GM19025 (cell line): ENCODE results near the gene FOXP2.

ENCODE experiments used
- ATAC-seq: cut with Tn5 transposase; IDR thresholded peaks from one replicate; pipeline ENCODE4 v1.9.1; 2021; ENCODE audit warnings: mild to moderate bottlenecking, low read depth, moderate library complexity; ENCODE audit not compliant: unreplicated experiment

The FOXP2 gene

DNA sequence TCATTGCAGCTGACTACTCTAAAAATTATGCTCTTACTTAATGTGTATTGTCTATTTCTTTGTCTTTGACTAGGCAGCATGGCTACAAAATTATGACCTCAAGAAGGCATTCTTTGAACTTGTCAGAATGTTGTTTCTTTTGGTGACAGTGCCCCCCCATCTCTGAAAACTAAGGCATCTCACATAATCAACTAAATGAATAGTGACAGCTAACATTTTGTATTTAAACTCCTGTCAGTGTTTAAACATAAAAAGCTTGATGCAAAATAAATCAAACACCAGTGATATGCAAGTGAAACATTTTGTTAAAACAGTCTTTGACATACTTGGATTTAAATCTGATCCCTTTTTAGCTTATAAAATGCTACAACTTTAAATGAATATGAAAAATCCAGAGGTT, 233.5 kb downstream of the FOXP2 start:
- no peak for ATAC-seq

DNA sequence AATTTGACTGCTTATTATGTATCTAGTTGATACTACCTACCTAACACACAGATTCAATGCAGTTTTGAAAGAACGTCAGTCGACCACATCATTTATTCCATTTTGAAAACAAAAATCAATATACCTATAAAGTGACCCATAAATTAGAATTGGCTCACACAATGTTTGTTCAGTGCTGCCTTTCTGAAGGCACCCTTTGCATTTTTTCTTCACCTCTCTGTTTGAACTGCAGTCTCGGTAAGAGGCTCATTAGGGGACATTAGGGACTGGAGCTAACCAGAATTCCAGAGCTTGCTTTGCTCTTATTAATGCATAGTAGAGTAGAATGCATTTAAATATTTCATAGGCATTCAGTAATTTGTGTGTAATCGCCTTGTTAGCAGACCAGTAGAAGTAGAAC, 234.1 kb downstream of the FOXP2 start:
- ATAC-seq: no peak

DNA sequence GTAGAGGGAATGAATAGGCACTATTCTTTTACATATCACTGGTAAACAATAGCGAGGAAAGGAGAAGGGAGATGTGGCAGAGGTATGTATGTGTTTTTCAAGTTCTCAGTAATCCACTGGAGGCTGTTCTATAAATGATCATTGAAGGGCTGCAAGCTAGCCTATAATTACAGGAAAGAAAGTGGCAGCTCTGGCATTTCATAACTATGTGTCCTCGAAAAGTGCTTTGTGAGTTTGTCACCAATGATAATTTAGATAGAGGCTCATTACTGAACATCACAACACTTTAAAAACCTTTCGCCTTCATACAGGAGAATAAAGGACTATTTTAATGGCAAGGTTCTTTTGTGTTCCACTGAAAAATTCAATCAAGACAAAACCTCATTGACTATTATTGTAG, 235.1 kb downstream of the FOXP2 start:
- ATAC-seq: no peak

DNA sequence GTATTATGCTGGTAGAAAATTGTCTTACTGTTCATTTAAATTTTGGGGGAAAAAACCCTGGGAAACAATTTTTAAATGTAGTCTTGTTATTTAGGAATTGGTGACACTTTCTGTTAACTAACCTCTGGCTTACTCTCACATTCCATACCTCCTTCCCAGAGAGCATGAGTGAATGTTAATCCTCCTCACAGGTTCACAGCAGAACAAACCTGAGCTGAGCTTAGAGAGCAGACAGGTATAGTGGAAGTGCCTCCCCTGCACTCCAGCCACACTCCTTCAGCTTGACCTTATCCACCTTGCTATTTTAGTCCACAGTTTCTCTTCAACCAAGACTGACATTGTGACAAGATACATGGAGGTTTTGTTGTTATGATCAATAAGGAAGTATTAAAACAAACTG, 235.9 kb downstream of the FOXP2 start:
- no peak for ATAC-seq

DNA sequence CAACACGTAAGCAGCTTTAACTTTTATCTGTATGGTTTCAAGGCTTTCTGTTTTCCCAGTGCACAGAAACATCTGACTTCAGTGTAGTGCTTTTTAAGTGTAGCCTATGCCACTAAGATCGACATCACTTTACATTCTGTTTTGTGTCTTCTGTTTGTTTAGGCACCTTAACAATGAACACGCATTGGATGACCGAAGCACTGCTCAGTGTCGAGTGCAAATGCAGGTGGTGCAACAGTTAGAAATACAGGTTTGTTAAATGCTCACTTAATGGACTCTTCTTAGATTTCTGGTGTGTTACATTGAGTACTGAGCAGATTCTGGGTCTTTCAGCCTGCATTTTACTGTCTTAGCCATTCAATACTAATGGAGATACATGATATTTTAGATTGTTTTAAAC, 237.4 kb downstream of the FOXP2 start:
- no peak for ATAC-seq

DNA sequence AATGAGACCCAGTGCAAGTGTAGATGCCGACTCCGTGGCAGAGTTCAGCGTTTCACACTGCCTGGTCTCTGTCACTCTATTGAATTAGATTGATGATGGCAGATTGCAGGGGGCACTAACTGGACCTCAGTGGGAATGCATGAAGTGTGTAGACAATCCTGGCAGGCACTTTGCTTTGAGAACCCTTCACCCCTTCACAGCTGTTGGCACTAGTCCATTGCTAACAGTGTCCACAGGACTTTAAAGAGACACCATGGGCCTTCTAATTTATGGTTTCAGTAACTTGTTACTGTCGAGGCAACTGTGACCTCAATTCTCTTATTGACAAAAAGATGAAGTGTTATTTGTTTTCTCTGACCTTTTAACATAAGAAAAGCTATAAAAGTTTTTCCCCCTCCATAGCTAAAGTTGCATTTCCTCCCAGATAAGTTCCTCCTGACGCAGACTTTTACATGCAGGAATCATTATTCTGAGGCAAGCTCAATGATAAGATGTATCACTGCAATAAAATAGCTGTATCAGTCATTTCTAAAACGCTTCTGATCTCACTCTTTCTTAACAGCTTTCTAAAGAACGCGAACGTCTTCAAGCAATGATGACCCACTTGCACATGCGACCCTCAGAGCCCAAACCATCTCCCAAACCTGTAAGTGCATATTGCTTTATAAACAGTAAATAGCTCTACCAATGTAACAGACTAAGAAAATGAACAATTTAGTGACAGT, 238.9 kb downstream of the FOXP2 start:
- no peak for ATAC-seq

DNA sequence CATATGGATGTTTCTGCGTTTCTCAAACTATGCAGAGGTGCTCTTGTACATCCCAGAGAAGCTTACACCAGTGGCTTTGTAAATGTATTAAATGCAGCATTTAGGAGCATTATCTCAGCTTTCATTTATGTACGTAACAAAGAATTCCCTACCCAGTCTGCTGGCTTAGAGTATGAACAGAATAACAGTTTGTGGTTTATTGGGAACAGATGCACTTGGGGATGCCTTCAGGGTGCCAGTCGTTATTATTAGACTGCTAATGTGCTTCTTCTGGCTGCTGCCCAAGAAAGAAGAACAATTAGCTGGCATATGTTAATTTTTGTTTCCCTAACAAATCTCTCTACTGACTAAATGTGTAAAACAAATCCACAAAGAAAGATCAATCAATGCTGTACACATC, 241.9 kb downstream of the FOXP2 start:
- no peak for ATAC-seq

DNA sequence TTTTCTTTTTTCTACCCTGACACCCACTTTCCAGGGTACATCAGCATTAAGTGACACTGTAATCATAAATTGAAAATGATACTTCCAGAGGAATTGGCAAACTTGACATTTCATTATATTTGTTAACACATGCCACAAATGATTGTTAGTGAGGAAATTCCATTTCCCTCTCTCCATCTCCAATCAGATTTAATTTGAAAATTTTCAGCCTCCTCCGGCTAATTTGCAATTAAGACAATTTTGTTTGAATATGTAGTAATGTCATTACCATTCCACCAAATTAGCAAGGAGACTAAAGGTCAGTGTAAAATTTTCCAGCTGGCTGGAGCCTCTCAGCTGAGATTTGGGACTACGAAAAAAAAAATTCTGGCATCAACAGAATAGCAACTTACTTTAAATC, 242.7 kb downstream of the FOXP2 start:
- no peak for ATAC-seq

DNA sequence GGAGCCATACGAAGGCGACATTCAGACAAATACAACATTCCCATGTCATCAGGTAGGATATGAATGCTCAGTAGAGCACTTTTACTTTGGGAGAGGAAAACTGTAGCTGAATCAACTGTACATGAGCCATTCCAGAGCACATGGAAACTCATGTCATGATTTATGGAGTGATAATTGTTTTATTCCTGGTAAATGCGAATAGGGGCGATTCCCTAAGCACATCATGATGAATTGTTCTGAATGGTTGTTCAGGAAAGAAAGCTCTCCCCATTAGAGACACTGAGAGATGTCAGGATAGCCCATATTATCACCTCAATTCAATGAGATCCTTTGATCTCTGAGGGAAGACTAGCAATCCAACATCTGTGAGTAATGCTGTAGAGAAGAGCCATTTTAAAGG, 243.6 kb downstream of the FOXP2 start:
- no peak for ATAC-seq

DNA sequence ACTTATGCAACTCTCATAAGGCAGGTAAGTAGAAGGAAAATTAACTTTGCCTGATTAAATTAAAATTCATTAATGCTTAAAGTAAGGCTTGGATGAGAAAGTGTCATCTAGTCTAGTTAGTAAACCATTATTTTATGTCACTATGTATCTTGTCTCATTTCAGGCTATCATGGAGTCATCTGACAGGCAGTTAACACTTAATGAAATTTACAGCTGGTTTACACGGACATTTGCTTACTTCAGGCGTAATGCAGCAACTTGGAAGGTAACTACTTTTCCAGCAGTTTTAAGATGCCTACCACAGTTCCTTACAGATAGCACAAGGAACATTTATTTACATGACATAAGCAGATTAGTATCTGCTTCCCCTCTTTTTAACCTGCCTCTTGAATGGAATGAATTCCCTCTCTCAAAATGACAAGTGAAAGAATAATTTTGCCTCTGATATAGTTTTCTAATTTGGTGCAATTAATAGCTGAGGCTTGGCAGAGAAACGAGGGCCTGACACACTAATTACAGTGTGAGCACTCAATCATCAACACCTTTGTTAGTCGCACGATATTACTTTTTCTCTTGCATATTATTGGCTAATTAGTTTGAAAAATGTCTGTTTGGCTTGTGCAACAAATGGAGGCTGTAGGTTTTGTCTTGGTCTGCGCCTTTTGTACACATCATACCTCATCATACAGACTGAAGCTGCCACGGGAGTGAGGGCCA, 245.0 kb downstream of the FOXP2 start:
- no peak for ATAC-seq

DNA sequence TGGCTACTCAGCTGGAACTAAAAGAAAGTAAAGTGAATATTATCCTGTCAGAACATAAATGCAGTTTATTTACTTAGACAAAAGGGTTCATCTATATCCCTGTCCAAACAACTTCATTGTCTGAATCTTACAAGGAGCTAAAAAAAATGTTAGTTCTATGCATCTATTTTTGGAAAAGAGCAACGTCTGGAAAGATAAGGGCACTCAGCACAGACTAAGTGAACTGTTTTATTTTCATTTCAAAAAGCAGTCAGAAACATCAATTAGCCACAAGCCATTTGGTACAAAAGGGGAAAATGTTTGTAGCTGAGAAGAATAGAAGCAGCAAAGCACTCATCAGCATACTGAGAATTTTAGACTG, 245.5 kb downstream of the FOXP2 start:
- ATAC-seq: no peak

DNA sequence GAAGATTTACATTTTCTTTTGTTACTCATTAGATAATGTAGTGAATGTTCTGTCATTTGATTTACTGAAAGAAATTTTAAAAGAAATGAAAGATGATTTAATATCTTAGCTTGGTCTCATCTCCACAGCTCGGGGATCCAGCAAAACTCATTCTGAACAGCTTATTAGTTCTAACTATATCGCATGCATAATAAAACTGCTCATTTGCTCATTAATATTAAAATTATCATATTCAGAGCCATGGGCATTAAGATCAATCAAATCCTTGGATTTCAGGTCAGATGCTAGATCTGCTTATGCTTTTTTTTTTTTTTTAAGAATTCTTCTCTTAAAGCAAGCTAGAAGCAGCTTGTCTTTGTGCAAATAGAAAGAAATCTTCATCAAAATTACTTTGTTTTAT, 246.1 kb downstream of the FOXP2 start:
- ATAC-seq: no peak

DNA sequence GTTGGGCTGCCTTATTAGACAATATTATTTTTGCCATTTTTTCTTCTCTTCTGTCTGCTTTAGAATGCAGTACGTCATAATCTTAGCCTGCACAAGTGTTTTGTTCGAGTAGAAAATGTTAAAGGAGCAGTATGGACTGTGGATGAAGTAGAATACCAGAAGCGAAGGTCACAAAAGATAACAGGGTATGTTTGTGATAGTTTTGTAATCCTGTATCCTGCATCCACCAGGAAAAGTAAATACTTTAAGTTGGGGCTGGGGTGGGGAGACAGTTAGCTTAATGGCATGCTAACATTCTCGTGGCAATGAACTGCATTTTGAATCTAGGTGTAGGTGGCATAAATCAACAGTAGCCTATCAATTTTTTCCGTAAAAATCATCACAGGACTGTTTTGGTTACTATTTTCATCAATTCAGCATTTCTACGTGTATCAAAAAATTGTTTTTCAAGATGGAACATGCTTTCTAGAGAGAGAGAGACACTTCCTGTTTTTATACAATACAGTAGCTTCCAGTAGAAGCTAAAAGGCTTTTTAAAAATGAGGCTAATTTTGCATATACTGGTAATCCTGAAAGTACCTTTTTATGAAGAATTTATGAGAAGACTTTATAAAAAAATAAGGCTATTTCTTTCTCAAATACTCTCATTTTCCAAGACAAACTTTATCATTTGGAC, 247.5 kb downstream of the FOXP2 start:
- no peak for ATAC-seq

DNA sequence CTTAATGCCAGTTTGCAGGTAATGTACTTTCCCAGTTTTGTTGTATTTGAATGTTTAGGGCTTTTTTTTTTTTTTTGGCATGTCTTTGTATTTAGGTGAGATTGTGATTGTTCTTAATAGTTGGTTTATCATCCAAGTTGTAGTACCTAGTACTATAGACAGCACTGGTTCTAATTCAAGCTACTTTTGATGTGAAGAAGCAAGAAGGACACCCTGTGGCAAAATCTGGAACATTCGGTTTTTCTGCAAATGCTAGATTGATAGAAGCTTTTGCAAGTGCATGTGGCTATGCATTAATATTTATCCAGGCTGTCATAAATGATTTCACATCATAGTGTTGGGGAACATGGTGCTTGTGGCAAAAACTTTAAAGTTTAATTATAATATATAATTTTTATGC, 248.9 kb downstream of the FOXP2 start:
- ATAC-seq: no peak

DNA sequence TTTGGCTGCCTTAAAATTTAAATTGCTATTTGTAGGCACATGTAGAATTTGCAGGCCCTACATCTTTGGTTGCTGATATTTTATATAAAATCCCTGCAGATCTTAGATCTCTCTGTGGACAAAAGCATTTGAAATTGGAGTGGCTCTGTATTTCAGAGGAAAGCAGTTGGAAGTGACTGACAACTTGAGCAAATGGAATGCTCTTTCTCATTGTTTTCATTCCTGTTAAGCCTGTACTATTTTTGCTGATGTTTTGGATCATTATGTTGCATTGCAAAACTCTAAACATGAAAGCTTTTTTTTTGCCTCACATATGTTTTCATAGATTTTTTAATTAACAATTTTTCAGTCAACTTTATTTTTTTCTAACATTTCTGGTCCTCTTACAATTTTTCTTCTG, 256.1 kb downstream of the FOXP2 start:
- ATAC-seq: no peak

DNA sequence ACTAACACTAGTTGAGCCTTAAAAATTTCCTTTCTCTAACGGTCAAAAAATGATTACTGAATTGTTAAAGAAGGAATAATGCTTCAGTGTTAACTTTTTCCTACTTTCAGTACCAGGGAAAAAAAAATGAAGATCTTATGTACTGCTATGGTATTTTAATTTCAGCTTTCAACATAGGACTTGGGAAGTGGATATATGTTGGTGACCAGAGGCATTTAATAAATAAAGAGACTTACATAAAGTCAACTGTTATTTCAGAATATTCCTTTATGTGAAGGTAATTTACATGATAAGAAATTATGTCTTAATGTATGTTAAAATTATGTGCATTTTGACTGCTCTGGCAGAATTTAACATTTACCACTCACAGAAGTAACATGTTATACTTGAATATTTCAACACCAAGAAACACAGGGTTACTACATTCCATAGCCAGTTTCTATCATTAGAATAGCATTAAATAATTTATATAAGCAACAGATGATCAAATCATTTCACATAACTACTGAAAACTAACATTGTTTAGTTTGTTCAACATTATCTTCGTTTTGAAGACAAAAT, 257.0 kb downstream of the FOXP2 start:
- ATAC-seq: no peak

DNA sequence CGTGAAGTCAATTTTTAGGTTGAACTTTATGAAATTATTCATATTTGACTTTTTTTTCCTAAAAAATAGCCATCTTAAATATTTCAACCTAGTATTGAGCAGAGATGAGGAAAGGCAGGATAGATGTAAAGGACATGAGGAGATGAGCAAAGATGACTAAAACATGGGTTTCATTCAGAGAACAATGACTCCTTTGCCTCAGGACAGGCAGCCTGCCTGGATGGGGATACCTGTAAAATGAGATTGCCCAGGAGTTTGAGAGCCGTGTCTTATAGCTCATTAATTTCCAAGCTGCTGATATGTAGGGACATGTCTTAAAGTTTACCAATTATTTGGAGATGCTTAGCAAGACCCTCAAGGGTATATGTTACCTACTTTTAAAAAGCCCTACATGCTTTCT, 263.5 kb downstream of the FOXP2 start:
- ATAC-seq: no peak

DNA sequence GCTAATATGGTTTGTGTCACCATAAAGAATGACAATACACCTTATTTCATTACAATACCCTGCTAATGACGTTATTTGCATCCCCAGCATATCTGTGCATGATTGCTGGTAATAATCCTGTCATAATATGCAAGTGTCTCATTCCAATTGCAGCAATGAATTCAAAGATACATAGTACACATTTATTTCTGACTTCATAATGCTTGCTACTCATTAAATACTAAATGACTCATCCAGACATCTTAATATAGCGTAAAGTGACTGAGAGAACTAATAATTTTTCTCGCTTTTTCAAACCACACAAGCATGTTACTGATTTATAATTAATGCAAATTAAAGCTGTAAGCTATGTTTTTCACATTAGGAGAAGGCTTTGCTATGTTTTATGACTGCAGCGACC, 272.6 kb downstream of the FOXP2 start:
- ATAC-seq: no peak

DNA sequence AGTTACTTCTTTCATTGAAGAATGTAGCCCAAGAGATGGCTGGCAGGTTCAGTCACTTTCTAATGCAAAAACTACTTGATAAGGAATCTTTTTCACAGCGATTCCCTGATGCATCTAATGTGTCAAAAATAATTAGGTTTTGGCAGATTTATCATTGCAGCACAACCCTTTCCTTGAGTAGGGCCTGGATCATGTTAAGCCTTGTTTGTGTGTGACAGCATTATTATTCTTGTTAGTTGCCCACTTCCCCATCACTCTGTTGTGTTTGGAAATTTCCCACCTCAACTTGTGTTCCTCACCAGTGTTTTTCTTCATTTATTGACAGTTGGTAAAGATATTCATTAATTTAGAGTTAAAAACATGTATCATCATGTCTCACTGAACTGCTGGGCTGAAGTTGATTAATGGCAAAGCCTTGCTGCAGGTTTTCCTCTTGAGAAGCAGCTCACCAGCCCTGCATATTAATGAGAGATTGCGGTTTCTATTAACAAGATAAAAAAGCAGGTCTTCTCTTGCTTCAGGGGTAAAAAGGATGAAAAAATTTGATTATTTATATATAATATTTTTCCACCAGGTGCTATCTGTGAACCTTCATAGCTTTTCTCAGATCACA, 273.9 kb downstream of the FOXP2 start:
- ATAC-seq: no peak

DNA sequence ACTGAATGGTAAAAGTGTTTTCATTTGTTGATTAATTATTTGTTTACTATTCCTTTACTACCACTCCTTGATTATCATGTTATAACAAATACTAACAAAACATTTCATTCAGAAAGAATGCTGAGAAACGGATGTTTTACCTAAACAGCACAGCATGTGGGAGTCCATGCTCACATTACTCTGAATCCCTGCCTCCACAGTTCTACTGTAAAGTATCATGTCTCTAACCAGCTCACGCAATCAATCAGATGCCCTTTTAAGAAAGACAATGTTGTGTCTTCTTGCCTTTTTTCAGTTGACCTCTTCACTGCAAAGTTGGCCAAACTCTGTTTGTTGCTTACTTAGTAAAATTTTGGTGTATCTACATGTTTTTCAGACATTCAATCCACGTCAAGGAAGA, 274.8 kb downstream of the FOXP2 start:
- ATAC-seq: no peak

DNA sequence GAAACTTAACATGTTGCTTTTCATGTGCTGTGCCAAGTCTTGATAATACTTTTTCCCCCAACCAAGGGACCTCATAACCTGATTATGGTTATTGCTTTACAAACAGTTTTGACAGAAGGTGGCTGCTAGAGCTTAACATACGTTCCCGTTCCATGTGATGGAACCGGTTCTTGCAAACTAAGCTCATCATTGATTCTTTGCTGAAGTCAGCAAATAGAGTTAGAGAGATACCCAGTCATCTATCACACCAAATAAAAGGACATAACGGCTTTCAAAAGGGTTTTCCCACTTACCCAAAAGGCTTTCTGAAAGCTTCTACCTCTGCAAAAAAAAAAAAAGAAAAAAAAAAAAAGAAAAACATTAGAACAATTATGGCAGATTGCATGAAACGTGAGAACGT, 277.0 kb downstream of the FOXP2 start:
- ATAC-seq: no peak
